ENCODE results near the gene POLG. TPM values are rescaled to one million over a fixed set of nuclear protein-coding genes. Genes with fewer than 3 reads are reported as not detected.

Gene POLG
- polyA plus RNA-seq (2013, experiment 1 of 4) = 47.3 TPM
- polyA plus RNA-seq (2013, experiment 2 of 4) = 41.0 TPM
- polyA plus RNA-seq (2013, experiment 3 of 4) = 33.2 TPM
- polyA plus RNA-seq (2013, experiment 4 of 4) = 33.6 TPM

DNA sequence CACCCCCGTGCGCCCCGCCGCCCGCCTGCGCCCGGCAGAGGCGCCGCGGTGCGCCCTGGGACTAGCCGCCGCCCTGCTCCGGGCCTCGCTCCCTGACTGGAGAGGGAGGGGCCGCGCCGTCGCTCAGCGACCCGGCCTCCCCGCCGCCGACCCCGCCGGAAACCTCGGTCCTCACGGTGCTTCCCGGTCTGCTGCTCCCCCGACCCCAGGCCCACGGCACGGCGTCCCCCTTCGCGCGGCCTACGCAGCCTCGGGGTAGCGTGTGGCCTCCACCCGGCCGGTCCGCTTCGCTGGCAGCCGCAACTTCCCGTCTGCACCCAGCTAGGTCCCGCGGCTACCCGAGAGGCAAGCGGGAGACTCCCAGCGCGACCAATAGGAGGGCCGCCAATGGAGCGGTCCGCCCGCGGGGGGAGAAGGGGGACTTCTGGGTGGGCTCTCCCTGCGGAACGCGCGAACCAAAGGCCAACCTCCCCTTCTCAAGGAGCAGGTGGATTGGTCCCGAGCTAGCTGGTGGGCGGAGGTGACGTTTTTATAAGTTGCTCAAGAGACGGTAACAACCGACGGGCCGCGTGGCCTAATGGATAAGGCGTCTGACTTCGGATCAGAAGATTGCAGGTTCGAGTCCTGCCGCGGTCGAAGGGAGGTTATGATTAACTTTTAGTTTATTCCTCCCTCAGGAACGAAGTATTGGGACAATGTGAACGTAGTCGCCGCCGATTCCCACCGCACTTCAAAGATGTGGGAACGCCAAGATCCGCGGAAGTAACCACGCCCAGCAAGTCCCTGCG lies at the start of gene POLG:
Gene POLG (minus strand): TSS at position 315 of the 788 bp plus-strand sequence. CDS start 1,070 bp downstream, outside the sequence.
- no peaks in the 10 kb centered on the region for H3K9me3 ChIP-seq (ENCODE audit: control insufficient read depth, low read length)
- WGBS, 2 experiments = 0% methylated on average over 85 of the region's 85 CpGs
- H3K27ac ChIP-seq (ENCODE audit: insufficient read depth, low read depth, low read length, poor library complexity, severe bottlenecking) = peak within 1 kb of the TSS; percentile 76
- H3K4me1 ChIP-seq (ENCODE audit: control insufficient read depth, insufficient read depth, low read length) = no peaks in the 10 kb centered on the region
- H3K36me3 ChIP-seq (ENCODE audit: control insufficient read depth, insufficient read depth, low read length) = peaks cover 20% of the 10 kb centered on the region
- H3K27me3 ChIP-seq (ENCODE audit: control insufficient read depth, insufficient read depth, low read length, poor library complexity, severe bottlenecking) = peaks cover 36% of the 10 kb centered on the region
- H3K4me3 ChIP-seq (ENCODE audit: insufficient read depth, low read depth, low read length) = peak within 1 kb of the TSS; percentile 86

DNA sequence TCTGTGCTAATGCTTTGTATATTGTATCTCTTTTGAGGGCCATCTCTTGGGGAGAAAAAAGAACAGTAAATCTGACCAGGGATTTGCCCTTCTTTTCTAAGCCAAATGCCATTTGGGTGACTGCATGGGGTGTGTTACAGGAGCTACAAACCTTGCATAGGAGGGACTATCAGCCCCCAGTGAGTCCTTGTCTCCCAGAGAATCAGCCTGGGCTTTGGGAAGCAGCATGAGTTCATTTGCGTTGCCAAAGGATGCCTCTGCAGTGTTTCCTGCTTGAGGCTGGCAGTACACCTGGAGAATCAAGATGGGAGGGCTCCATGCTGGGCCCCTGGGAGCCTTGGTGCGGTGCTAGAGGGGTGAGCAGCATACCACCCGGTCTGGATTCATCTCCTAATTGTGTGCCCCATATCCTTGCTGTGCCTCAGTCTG lies 49.6 kb upstream of the POLG start:
- Histone ChIP-seq H3K4me1 (ENCODE audit: control insufficient read depth, insufficient read depth, low read length) (peaks cover 3% of the 10 kb centered on the region), H3K27me3 (ENCODE audit: control insufficient read depth, insufficient read depth, low read length, poor library complexity, severe bottlenecking) (peaks cover 95% of the 10 kb centered on the region), H3K36me3 (ENCODE audit: control insufficient read depth, insufficient read depth, low read length) (no peaks in the 10 kb centered on the region), H3K27ac (ENCODE audit: insufficient read depth, low read depth, low read length, poor library complexity, severe bottlenecking) (no peak overlapping the region), H3K4me3 (ENCODE audit: insufficient read depth, low read depth, low read length) (no peak overlapping the region), H3K9me3 (ENCODE audit: control insufficient read depth, low read length) (no peaks in the 10 kb centered on the region)
- WGBS, 2 experiments = 33 to 37% methylated on average over 3 of the region's 3 CpGs

- H3K9me3 ChIP-seq (ENCODE audit: control insufficient read depth, low read length) = no peaks in the 10 kb centered on the region
- H3K27me3 ChIP-seq (ENCODE audit: control insufficient read depth, insufficient read depth, low read length, poor library complexity, severe bottlenecking) = peaks cover 95% of the 10 kb centered on the region
- H3K4me1 ChIP-seq (ENCODE audit: control insufficient read depth, insufficient read depth, low read length) = no peaks in the 10 kb centered on the region
- 43% methylated on average over 10 of the region's 10 CpGs for whole genome bisulfite sequencing, 2 experiments
- no peaks in the 10 kb centered on the region for H3K36me3 ChIP-seq (ENCODE audit: control insufficient read depth, insufficient read depth, low read length)
- no peak overlapping the region for H3K27ac ChIP-seq (ENCODE audit: insufficient read depth, low read depth, low read length, poor library complexity, severe bottlenecking)
- no peak overlapping the region for H3K4me3 ChIP-seq (ENCODE audit: insufficient read depth, low read depth, low read length)
Measured at GRCh38 chr15:89383365-89384175, 48.9 kb upstream of the POLG start.

- Histone ChIP-seq H3K27ac (ENCODE audit: insufficient read depth, low read depth, low read length, poor library complexity, severe bottlenecking) (no peak overlapping the region), H3K4me1 (ENCODE audit: control insufficient read depth, insufficient read depth, low read length) (no peaks in the 10 kb centered on the region), H3K27me3 (ENCODE audit: control insufficient read depth, insufficient read depth, low read length, poor library complexity, severe bottlenecking) (peaks cover 95% of the 10 kb centered on the region), H3K4me3 (ENCODE audit: insufficient read depth, low read depth, low read length) (no peak overlapping the region), H3K36me3 (ENCODE audit: control insufficient read depth, insufficient read depth, low read length) (no peaks in the 10 kb centered on the region), H3K9me3 (ENCODE audit: control insufficient read depth, low read length) (no peaks in the 10 kb centered on the region)
- 91 to 92% methylated on average over 11 of the region's 11 CpGs for WGBS, 2 experiments
Measured at GRCh38 chr15:89381888-89382686, 47.5 kb upstream of the POLG start.

DNA sequence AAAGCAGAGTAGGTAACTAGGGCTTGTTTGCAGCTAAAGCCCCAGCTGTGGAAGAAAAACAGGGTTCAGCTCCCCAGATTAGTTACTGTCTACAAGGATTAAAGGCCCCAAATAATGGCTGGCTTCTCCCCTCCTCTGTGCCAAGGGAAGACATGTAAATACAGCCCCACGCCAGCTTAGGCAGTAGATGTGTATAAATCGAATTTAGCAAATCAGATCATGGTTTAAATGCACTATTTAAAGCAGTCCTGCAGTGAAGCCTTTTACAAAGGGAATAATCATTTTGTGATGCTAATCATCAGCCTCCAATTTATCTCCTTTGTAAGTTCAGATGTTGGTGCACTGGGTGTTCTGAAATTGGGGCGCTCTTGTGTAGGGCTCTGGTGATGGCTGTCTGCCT lies 46.7 kb upstream of the POLG start:
- no peaks in the 10 kb centered on the region for H3K9me3 ChIP-seq (ENCODE audit: control insufficient read depth, low read length)
- H3K27ac ChIP-seq (ENCODE audit: insufficient read depth, low read depth, low read length, poor library complexity, severe bottlenecking) = no peak overlapping the region
- no peaks in the 10 kb centered on the region for H3K36me3 ChIP-seq (ENCODE audit: control insufficient read depth, insufficient read depth, low read length)
- 84 to 95% methylated on average over 3 of the region's 3 CpGs for WGBS, 2 experiments
- H3K4me1 ChIP-seq (ENCODE audit: control insufficient read depth, insufficient read depth, low read length) = no peaks in the 10 kb centered on the region
- H3K4me3 ChIP-seq (ENCODE audit: insufficient read depth, low read depth, low read length) = no peak overlapping the region
- peaks cover 96% of the 10 kb centered on the region for H3K27me3 ChIP-seq (ENCODE audit: control insufficient read depth, insufficient read depth, low read length, poor library complexity, severe bottlenecking)

DNA sequence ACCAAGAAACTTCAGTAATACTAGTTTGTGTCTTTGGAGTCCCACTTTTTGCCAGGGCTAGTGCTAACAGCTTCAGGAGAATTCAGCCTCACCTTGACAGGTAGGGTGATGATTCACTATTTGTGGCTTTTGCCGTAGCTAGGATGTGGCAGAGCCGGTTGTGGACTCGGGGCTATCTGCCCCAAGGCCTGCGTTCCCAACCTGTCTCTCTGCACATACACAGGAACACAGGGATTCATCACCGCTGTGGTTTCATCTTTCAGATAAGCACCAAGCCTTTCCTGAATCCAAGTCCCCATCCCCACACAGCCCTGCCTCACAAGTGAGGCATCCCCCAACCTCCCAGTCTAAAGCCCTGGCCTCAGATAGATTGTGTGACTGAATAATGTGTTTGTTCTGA lies 45.2 kb upstream of the POLG start:
- Histone ChIP-seq H3K9me3 (ENCODE audit: control insufficient read depth, low read length) (no peaks in the 10 kb centered on the region), H3K27me3 (ENCODE audit: control insufficient read depth, insufficient read depth, low read length, poor library complexity, severe bottlenecking) (peaks cover 100% of the 10 kb centered on the region), H3K4me3 (ENCODE audit: insufficient read depth, low read depth, low read length) (no peak overlapping the region), H3K4me1 (ENCODE audit: control insufficient read depth, insufficient read depth, low read length) (no peaks in the 10 kb centered on the region), H3K27ac (ENCODE audit: insufficient read depth, low read depth, low read length, poor library complexity, severe bottlenecking) (no peak overlapping the region), H3K36me3 (ENCODE audit: control insufficient read depth, insufficient read depth, low read length) (no peaks in the 10 kb centered on the region)
- 74 to 75% methylated on average over 5 of the region's 5 CpGs for WGBS, 2 experiments

- Histone ChIP-seq H3K4me3 (ENCODE audit: insufficient read depth, low read depth, low read length) (no peak overlapping the region), H3K4me1 (ENCODE audit: control insufficient read depth, insufficient read depth, low read length) (no peaks in the 10 kb centered on the region)
- 71 to 72% methylated on average over 28 of the region's 28 CpGs for WGBS, 2 experiments
Measured at GRCh38 chr15:89379251-89379695, 44.6 kb upstream of the POLG start.

GRCh38 chr15:89378296-89379151 lies 43.9 kb upstream of the POLG start:
- no peaks in the 10 kb centered on the region for H3K36me3 ChIP-seq (ENCODE audit: control insufficient read depth, insufficient read depth, low read length)
- H3K4me3 ChIP-seq (ENCODE audit: insufficient read depth, low read depth, low read length) = no peak overlapping the region
- no peaks in the 10 kb centered on the region for H3K4me1 ChIP-seq (ENCODE audit: control insufficient read depth, insufficient read depth, low read length)
- H3K9me3 ChIP-seq (ENCODE audit: control insufficient read depth, low read length) = no peaks in the 10 kb centered on the region
- 72 to 76% methylated on average over 76 of the region's 76 CpGs for WGBS, 2 experiments
- H3K27ac ChIP-seq (ENCODE audit: insufficient read depth, low read depth, low read length, poor library complexity, severe bottlenecking) = no peak overlapping the region
- H3K27me3 ChIP-seq (ENCODE audit: control insufficient read depth, insufficient read depth, low read length, poor library complexity, severe bottlenecking) = peaks cover 100% of the 10 kb centered on the region

More at GRCh38 chr15:89379251-89379695, 44.6 kb upstream of the POLG start:
- Histone ChIP-seq H3K27me3 (ENCODE audit: control insufficient read depth, insufficient read depth, low read length, poor library complexity, severe bottlenecking) (peaks cover 100% of the 10 kb centered on the region), H3K9me3 (ENCODE audit: control insufficient read depth, low read length) (no peaks in the 10 kb centered on the region), H3K36me3 (ENCODE audit: control insufficient read depth, insufficient read depth, low read length) (no peaks in the 10 kb centered on the region), H3K27ac (ENCODE audit: insufficient read depth, low read depth, low read length, poor library complexity, severe bottlenecking) (no peak overlapping the region)

GRCh38 chr15:89377842-89378295 lies 43.2 kb upstream of the POLG start:
- Histone ChIP-seq H3K4me3 (ENCODE audit: insufficient read depth, low read depth, low read length) (no peak overlapping the region), H3K9me3 (ENCODE audit: control insufficient read depth, low read length) (no peaks in the 10 kb centered on the region), H3K27ac (ENCODE audit: insufficient read depth, low read depth, low read length, poor library complexity, severe bottlenecking) (no peak overlapping the region), H3K36me3 (ENCODE audit: control insufficient read depth, insufficient read depth, low read length) (no peaks in the 10 kb centered on the region), H3K4me1 (ENCODE audit: control insufficient read depth, insufficient read depth, low read length) (no peaks in the 10 kb centered on the region), H3K27me3 (ENCODE audit: control insufficient read depth, insufficient read depth, low read length, poor library complexity, severe bottlenecking) (peaks cover 100% of the 10 kb centered on the region)
- WGBS, 2 experiments = 66 to 67% methylated on average over 30 of the region's 30 CpGs
